Activated naive CD8-positive, alpha-beta T cell treated with anti-CD3 and anti-CD28 coated beads for 36 hours (primary cell): ENCODE results near the gene EXOC4. TPM values are rescaled to one million over a fixed set of nuclear protein-coding genes. Genes with fewer than 3 reads are reported as not detected.
"Not testable (repeated sequence)": the region's sequence is repeated elsewhere in the genome, so short reads cannot be mapped to it uniquely, and the experiment has no call there.

ENCODE experiments used
- DNase-seq: peaks from one replicate; pipeline ENCODE4 v3.0.0; 2021
- H3K27ac Mint-ChIP-seq: one replicate; pipeline ENCODE4 v1.8.0; 2022; ENCODE audit warnings: mild to moderate bottlenecking, moderate library complexity, mixed read lengths
- H3K27me3 Mint-ChIP-seq: one replicate; pipeline ENCODE4 v1.8.0; 2022; ENCODE audit warnings: mild to moderate bottlenecking, mixed read lengths
- H3K36me3 Mint-ChIP-seq: one replicate; pipeline ENCODE4 v1.8.0; 2021; ENCODE audit warnings: mild to moderate bottlenecking, mixed read lengths
- H3K4me1 Mint-ChIP-seq: one replicate; pipeline ENCODE4 v1.8.0; 2021; ENCODE audit warnings: mixed read lengths
- H3K4me3 Mint-ChIP-seq: one replicate; pipeline ENCODE4 v1.8.0; 2022; ENCODE audit warnings: mild to moderate bottlenecking, moderate library complexity, mixed read lengths
- H3K9me3 Mint-ChIP-seq: one replicate; pipeline ENCODE4 v1.8.0; 2022; ENCODE audit warnings: mixed read lengths
- total RNA-seq, 2 experiments: library from RNA; stranded (reverse); gene quantifications; one replicate each; pipeline ENCODE4 v1.2.3, GENCODE V29; 2021

The EXOC4 gene
- total RNA-seq, 2 experiments from 2014 or later, result 41.7 to 45.7 TPM

- H3K27me3 Mint-ChIP-seq, result no peaks in the 10 kb centered on the region
- H3K36me3 Mint-ChIP-seq, result peaks cover 35% of the 10 kb centered on the region
- DNase-seq, result no peak
- no peak overlapping the region for H3K27ac Mint-ChIP-seq
- H3K9me3 Mint-ChIP-seq, result peaks cover 3% of the 10 kb centered on the region
- H3K4me3 Mint-ChIP-seq, result no peak overlapping the region
- peaks cover 15% of the 10 kb centered on the region for H3K4me1 Mint-ChIP-seq
Observed at GRCh38 chr7:133315332-133316040, 62.6 kb downstream of the EXOC4 start.

GRCh38 chr7:133319842-133320241 is 67.0 kb downstream of the EXOC4 start:
- DNase-seq, result no peak
- H3K27ac Mint-ChIP-seq, result no peak overlapping the region
- H3K4me1 Mint-ChIP-seq, result peaks cover 3% of the 10 kb centered on the region
- H3K27me3 Mint-ChIP-seq, result no peaks in the 10 kb centered on the region
- peaks cover 31% of the 10 kb centered on the region for H3K9me3 Mint-ChIP-seq
- no peak overlapping the region for H3K4me3 Mint-ChIP-seq
- H3K36me3 Mint-ChIP-seq, result peaks cover 62% of the 10 kb centered on the region

- H3K36me3 Mint-ChIP-seq, result peaks cover 68% of the 10 kb centered on the region
- no peaks in the 10 kb centered on the region for H3K27me3 Mint-ChIP-seq
- H3K9me3 Mint-ChIP-seq, result peaks cover 40% of the 10 kb centered on the region
- DNase-seq, result no peak
- H3K4me1 Mint-ChIP-seq, result peaks cover 3% of the 10 kb centered on the region
- H3K4me3 Mint-ChIP-seq, result no peak overlapping the region
- H3K27ac Mint-ChIP-seq, result no peak overlapping the region
Observed at GRCh38 chr7:133320891-133321290, 68.0 kb downstream of the EXOC4 start.

- peaks cover 71% of the 10 kb centered on the region for H3K36me3 Mint-ChIP-seq
- not testable (repeated sequence) for H3K27me3 Mint-ChIP-seq, DNase-seq, H3K27ac Mint-ChIP-seq, H3K4me1 Mint-ChIP-seq, H3K4me3 Mint-ChIP-seq
- H3K9me3 Mint-ChIP-seq, result peaks cover 42% of the 10 kb centered on the region
Observed at GRCh38 chr7:133321366-133321765, 68.5 kb downstream of the EXOC4 start.

GRCh38 chr7:133326745-133327144 is 73.9 kb downstream of the EXOC4 start:
- H3K27ac Mint-ChIP-seq, result not testable (repeated sequence)

GRCh38 chr7:133328021-133328420 is 75.1 kb downstream of the EXOC4 start:
- Mint-ChIP-seq H3K36me3 (peaks cover 81% of the 10 kb centered on the region), H3K9me3 (peaks cover 33% of the 10 kb centered on the region)
- H3K27me3 Mint-ChIP-seq, H3K4me1 Mint-ChIP-seq, H3K4me3 Mint-ChIP-seq, DNase-seq, H3K27ac Mint-ChIP-seq: not testable (repeated sequence)

More at GRCh38 chr7:133326745-133327144, 73.9 kb downstream of the EXOC4 start:
- H3K4me1 Mint-ChIP-seq, DNase-seq, H3K4me3 Mint-ChIP-seq, H3K27me3 Mint-ChIP-seq: not testable (repeated sequence)
- peaks cover 87% of the 10 kb centered on the region for H3K36me3 Mint-ChIP-seq
- peaks cover 43% of the 10 kb centered on the region for H3K9me3 Mint-ChIP-seq

- Mint-ChIP-seq H3K27ac (no peak overlapping the region), H3K4me1 (peaks cover 1% of the 10 kb centered on the region), H3K36me3 (peaks cover 80% of the 10 kb centered on the region), H3K27me3 (no peaks in the 10 kb centered on the region), H3K4me3 (no peak overlapping the region), H3K9me3 (peaks cover 30% of the 10 kb centered on the region)
- no peak for DNase-seq
Observed at GRCh38 chr7:133330085-133330484, 77.2 kb downstream of the EXOC4 start.

GRCh38 chr7:133331861-133332260 is 79.0 kb downstream of the EXOC4 start:
- Mint-ChIP-seq H3K36me3 (peaks cover 74% of the 10 kb centered on the region), H3K4me1 (peaks cover 4% of the 10 kb centered on the region), H3K27ac (no peak overlapping the region), H3K9me3 (peaks cover 32% of the 10 kb centered on the region), H3K4me3 (no peak overlapping the region), H3K27me3 (no peaks in the 10 kb centered on the region)
- no peak for DNase-seq

- Mint-ChIP-seq H3K27me3 (no peaks in the 10 kb centered on the region), H3K36me3 (peaks cover 81% of the 10 kb centered on the region), H3K27ac (no peak overlapping the region), H3K4me1 (peaks cover 7% of the 10 kb centered on the region), H3K9me3 (peaks cover 60% of the 10 kb centered on the region), H3K4me3 (no peak overlapping the region)
- DNase-seq, result no peak
Observed at GRCh38 chr7:133339772-133340171, 86.9 kb downstream of the EXOC4 start.

GRCh38 chr7:133344275-133344674 is 91.4 kb downstream of the EXOC4 start:
- peaks cover 40% of the 10 kb centered on the region for H3K9me3 Mint-ChIP-seq
- no peak overlapping the region for H3K27ac Mint-ChIP-seq
- peaks cover 59% of the 10 kb centered on the region for H3K36me3 Mint-ChIP-seq
- peaks cover 9% of the 10 kb centered on the region for H3K4me1 Mint-ChIP-seq
- H3K27me3 Mint-ChIP-seq, result no peaks in the 10 kb centered on the region
- DNase-seq, result no peak
- no peak overlapping the region for H3K4me3 Mint-ChIP-seq

- Mint-ChIP-seq H3K27ac (no peak overlapping the region), H3K36me3 (peaks cover 57% of the 10 kb centered on the region), H3K4me3 (no peak overlapping the region)
Observed at GRCh38 chr7:133345690-133346421, 93.0 kb downstream of the EXOC4 start.

GRCh38 chr7:133348250-133348649 is 95.4 kb downstream of the EXOC4 start:
- Mint-ChIP-seq H3K27ac (no peak overlapping the region), H3K36me3 (peaks cover 49% of the 10 kb centered on the region), H3K4me3 (no peak overlapping the region), H3K27me3 (no peaks in the 10 kb centered on the region), H3K4me1 (peaks cover 14% of the 10 kb centered on the region), H3K9me3 (peaks cover 27% of the 10 kb centered on the region)
- no peak for DNase-seq

More at GRCh38 chr7:133345690-133346421, 93.0 kb downstream of the EXOC4 start:
- Mint-ChIP-seq H3K27me3 (no peaks in the 10 kb centered on the region), H3K4me1 (peaks cover 14% of the 10 kb centered on the region), H3K9me3 (peaks cover 36% of the 10 kb centered on the region)
- DNase-seq, result no peak

GRCh38 chr7:133349101-133349500 is 96.2 kb downstream of the EXOC4 start:
- Mint-ChIP-seq H3K4me1 (peaks cover 14% of the 10 kb centered on the region), H3K36me3 (peaks cover 48% of the 10 kb centered on the region), H3K4me3 (no peak overlapping the region), H3K27me3 (no peaks in the 10 kb centered on the region), H3K9me3 (peaks cover 31% of the 10 kb centered on the region), H3K27ac (no peak overlapping the region)
- no peak for DNase-seq

GRCh38 chr7:133352430-133352829 is 99.6 kb downstream of the EXOC4 start:
- Mint-ChIP-seq H3K4me3 (no peak overlapping the region), H3K27ac (no peak overlapping the region), H3K9me3 (peaks cover 31% of the 10 kb centered on the region), H3K36me3 (peaks cover 52% of the 10 kb centered on the region), H3K4me1 (peaks cover 15% of the 10 kb centered on the region), H3K27me3 (no peaks in the 10 kb centered on the region)
- no peak for DNase-seq

GRCh38 chr7:133353775-133354174 is 100.9 kb downstream of the EXOC4 start:
- H3K27me3 Mint-ChIP-seq, result no peaks in the 10 kb centered on the region
- peaks cover 13% of the 10 kb centered on the region for H3K4me1 Mint-ChIP-seq
- no peak for DNase-seq
- peaks cover 31% of the 10 kb centered on the region for H3K9me3 Mint-ChIP-seq
- no peak overlapping the region for H3K4me3 Mint-ChIP-seq
- H3K27ac Mint-ChIP-seq, result no peak overlapping the region
- H3K36me3 Mint-ChIP-seq, result peaks cover 54% of the 10 kb centered on the region
